K562 (cell line): ENCODE results near the gene RIPPLY3. TPM values are rescaled to one million over a fixed set of nuclear protein-coding genes. Genes with fewer than 3 reads are reported as not detected.

Experiments used
- CBX1 ChIP-seq: sonication (generic); IDR thresholded peaks from 2 replicates; pipeline ENCODE4 v1.6.1; 2016; ENCODE audit warnings: antibody characterized with exemption, low read depth, mild to moderate bottlenecking
- FIP1L1 ChIP-seq: fragments of 200-400 bp; formaldehyde crosslinking; IDR thresholded peaks from 2 replicates; pipeline ENCODE4 v1.6.1; 2018; ENCODE audit warnings: mild to moderate bottlenecking, low read depth, low read length; ENCODE audit not compliant: poor library complexity, severe bottlenecking
- FOSL1 ChIP-seq: fragments of 200-800 bp; sonication (Bioruptor generic); conservative IDR thresholded peaks from 2 replicates; pipeline ENCODE4 v1.6.1; 2016; ENCODE audit warnings: missing genetic modification characterization, missing compliant biosample characterization
- FUS ChIP-seq: fragments of 200-400 bp; formaldehyde crosslinking; optimal IDR thresholded peaks from 2 replicates; pipeline ENCODE3; 2017; ENCODE audit warnings: low read depth, low read length
- GTF2A2 ChIP-seq: IDR thresholded peaks from 2 replicates; pipeline ENCODE4 v1.6.1; 2016; ENCODE audit warnings: mild to moderate bottlenecking, missing genetic modification characterization, missing compliant biosample characterization
- HDAC2 ChIP-seq: fragments of 450-650 bp; IDR thresholded peaks from 2 replicates; pipeline ENCODE4 v1.6.1; 2016; ENCODE audit warnings: mild to moderate bottlenecking
- KAT8 ChIP-seq: fragments of 450-650 bp; IDR thresholded peaks from 2 replicates; pipeline ENCODE4 v1.6.1; 2016; ENCODE audit warnings: low read depth, mild to moderate bottlenecking
- KDM5B ChIP-seq: fragments of 200-600 bp; sonication (generic); IDR thresholded peaks from 2 replicates; pipeline ENCODE4 v1.6.1; 2012; ENCODE audit warnings: low read depth, mild to moderate bottlenecking, moderate library complexity, low read length, control low read depth, inconsistent platforms; ENCODE audit not compliant: insufficient replicate concordance
- KLF16 ChIP-seq: IDR thresholded peaks from 2 replicates; pipeline ENCODE4 v1.6.1; 2016; ENCODE audit warnings: antibody characterized with exemption
- MTA2 ChIP-seq: fragments of 450-650 bp; IDR thresholded peaks from 2 replicates; pipeline ENCODE4 v1.6.1; 2016; ENCODE audit warnings: low read depth
- MYC ChIP-seq, 2 experiments: fragments of 250-450 bp in 1 of 2; sonication (Bioruptor Pico) in 1 of 2; IDR thresholded peaks; 2 replicates each; pipeline versions ENCODE4 v1.5.1 to v1.6.1; 2012 to 2021; ENCODE audit warnings: low read depth in 2 of 2, borderline replicate concordance in 1 of 2, improper control_type of control experiment in 1 of 2, low read length in 1 of 2, mild to moderate bottlenecking in 1 of 2, moderate library complexity in 1 of 2
- PHF21A ChIP-seq: fragments of 450-650 bp; IDR thresholded peaks from 2 replicates; pipeline ENCODE4 v1.6.1; 2017; ENCODE audit warnings: low read depth, borderline replicate concordance
- POLR2H ChIP-seq: IDR thresholded peaks from 2 replicates; pipeline ENCODE4 v1.6.1; 2016; ENCODE audit warnings: missing genetic modification characterization, low read depth, mild to moderate bottlenecking, control low read depth, missing compliant biosample characterization, moderate library complexity
- PTTG1 ChIP-seq: fragments of 450-650 bp; IDR thresholded peaks from 2 replicates; pipeline ENCODE4 v1.6.1; 2016; ENCODE audit warnings: low read depth, mild to moderate bottlenecking, missing genetic modification characterization, missing compliant biosample characterization
- TAF1 ChIP-seq: IDR thresholded peaks from 2 replicates; pipeline ENCODE4 v1.6.1; 2011; ENCODE audit warnings: mild to moderate bottlenecking, low read length, moderate library complexity; ENCODE audit not compliant: insufficient read depth, control insufficient read depth, severe bottlenecking; ENCODE audit errors: extremely low read depth
- THRAP3 ChIP-seq: fragments of 450-650 bp; IDR thresholded peaks from 2 replicates; pipeline ENCODE4 v1.6.1; 2016; ENCODE audit warnings: mild to moderate bottlenecking, inconsistent platforms, borderline replicate concordance
- TRIM25 ChIP-seq: fragments of 450-650 bp; IDR thresholded peaks from 2 replicates; pipeline ENCODE4 v1.7.0; 2016; ENCODE audit warnings: borderline replicate concordance
- ZC3H11A ChIP-seq: IDR thresholded peaks from 2 replicates; pipeline ENCODE4 v1.6.1; 2012; ENCODE audit warnings: low read depth, low read length, improper control_type of control experiment
- ZFPM2 ChIP-seq: fragments of 250-450 bp; sonication (Bioruptor Pico); IDR thresholded peaks from 2 replicates; pipeline ENCODE4 v1.5.1; 2022; ENCODE audit warnings: mild to moderate bottlenecking
- ZNF140 ChIP-seq: fragments of 250-450 bp; sonication (Bioruptor Pico); IDR thresholded peaks from 2 replicates; pipeline ENCODE4 v1.8.0; 2021; ENCODE audit warnings: moderate library complexity, mild to moderate bottlenecking, inconsistent platforms
- ZNF23 ChIP-seq: fragments of 250-450 bp; sonication (Bioruptor Pico); IDR thresholded peaks from 2 replicates; pipeline ENCODE4 v1.4.0; 2020; ENCODE audit warnings: mild to moderate bottlenecking
- polyA plus RNA-seq, 8 experiments: library from polyadenylated mRNA; depleted of rRNA in 4 of 8; stranded (reverse) in 5 of 8; unstranded in 3 of 8; fragments of >200 nt; fragmentation: Nextera tagmentation in 2 of 8; fragmentation: Illumina TruSeq in 1 of 8; extraction: Ambion mirVana in 2 of 8; extraction: Trizol in 1 of 8; gene quantifications; 2 replicates each; pipeline versions ENCODE4 v1.2.1 to v1.2.3, GENCODE V29; 2011 to 2014; ENCODE audit warnings: inconsistent platforms in 1 of 8, missing spikeins in 1 of 8
- total RNA-seq, 7 experiments: library from RNA; depleted of rRNA in 6 of 7; stranded (reverse); fragments of >200 nt in 6 of 7; fragmentation: Illumina TruSeq in 2 of 7; extraction: Trizol in 2 of 7; gene quantifications; 2 replicates each; pipeline versions ENCODE4 v1.2.1 to v1.2.3, GENCODE V29; 2011 to 2021; ENCODE audit warnings: low replicate concordance in 1 of 7
- TF ChIP-seq, protein P1 (sequence below): fragments of 450-650 bp; IDR thresholded peaks from 2 replicates; pipeline ENCODE4 v1.6.1; 2016; ENCODE audit warnings: missing biosample characterization, missing genetic modification characterization
- TF ChIP-seq, protein P2 (sequence below): sonication (generic); IDR thresholded peaks from 2 replicates; pipeline ENCODE4 v1.6.1; 2016
- TF ChIP-seq, protein P3 (sequence below): conservative IDR thresholded peaks from 2 replicates; pipeline ENCODE4 v1.6.1; 2011; ENCODE audit warnings: low read depth, mild to moderate bottlenecking, low read length; ENCODE audit not compliant: control insufficient read depth

Gene RIPPLY3
- total and polyA plus RNA-seq, 9 of the 15 experiments (the other 6 are each of a cell fraction or from before 2014, with no cell fraction given) = not detected

GRCh38 chr21:36976882-36977651 is 29.4 kb upstream of the RIPPLY3 start (continued):
- TF ChIP-seq ZNF140 (CRISPR knock-in tag) = no peak
- no peak for TF ChIP-seq KDM5B
- TF ChIP-seq HDAC2 = peak; percentile 47; the same call in 1 of the 2 replicates
- no peak for TF ChIP-seq ZFPM2
- TF ChIP-seq MTA2 = no peak
- no peak for TF ChIP-seq FOSL1 (tag)
- no peak for TF ChIP-seq GTF2A2
- no peak for TF ChIP-seq THRAP3
- TF ChIP-seq FIP1L1 = no peak
- peak; percentile 22; the same call in 1 of the 2 replicates for TF ChIP-seq PHF21A
- TF ChIP-seq KAT8 = no peak
- no peak for TF ChIP-seq TAF1
- TF ChIP-seq POLR2H (tag) = no peak
- peak; percentile 57; the same call in 1 of the 2 replicates for TF ChIP-seq KLF16
- no peak for TF ChIP-seq TRIM25
- TF ChIP-seq, protein P1, sequence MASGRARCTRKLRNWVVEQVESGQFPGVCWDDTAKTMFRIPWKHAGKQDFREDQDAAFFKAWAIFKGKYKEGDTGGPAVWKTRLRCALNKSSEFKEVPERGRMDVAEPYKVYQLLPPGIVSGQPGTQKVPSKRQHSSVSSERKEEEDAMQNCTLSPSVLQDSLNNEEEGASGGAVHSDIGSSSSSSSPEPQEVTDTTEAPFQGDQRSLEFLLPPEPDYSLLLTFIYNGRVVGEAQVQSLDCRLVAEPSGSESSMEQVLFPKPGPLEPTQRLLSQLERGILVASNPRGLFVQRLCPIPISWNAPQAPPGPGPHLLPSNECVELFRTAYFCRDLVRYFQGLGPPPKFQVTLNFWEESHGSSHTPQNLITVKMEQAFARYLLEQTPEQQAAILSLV (tag) = peak; percentile 72
- TF ChIP-seq, protein P2, sequence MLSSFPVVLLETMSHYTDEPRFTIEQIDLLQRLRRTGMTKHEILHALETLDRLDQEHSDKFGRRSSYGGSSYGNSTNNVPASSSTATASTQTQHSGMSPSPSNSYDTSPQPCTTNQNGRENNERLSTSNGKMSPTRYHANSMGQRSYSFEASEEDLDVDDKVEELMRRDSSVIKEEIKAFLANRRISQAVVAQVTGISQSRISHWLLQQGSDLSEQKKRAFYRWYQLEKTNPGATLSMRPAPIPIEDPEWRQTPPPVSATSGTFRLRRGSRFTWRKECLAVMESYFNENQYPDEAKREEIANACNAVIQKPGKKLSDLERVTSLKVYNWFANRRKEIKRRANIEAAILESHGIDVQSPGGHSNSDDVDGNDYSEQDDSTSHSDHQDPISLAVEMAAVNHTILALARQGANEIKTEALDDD = peak; percentile 57; the same call in 1 of the 2 replicates
- no peak for TF ChIP-seq MYC (IDR thresholded peaks at IDR 0.05; ENCODE audit: low read depth, low read length)
- no peak for TF ChIP-seq MYC (CRISPR knock-in tag; IDR thresholded peaks at IDR 0.05; ENCODE audit: borderline replicate concordance, low read depth)
- TF ChIP-seq FUS = no peak
- no peak for TF ChIP-seq ZC3H11A
- TF ChIP-seq CBX1 = no peak
- TF ChIP-seq, protein P3, sequence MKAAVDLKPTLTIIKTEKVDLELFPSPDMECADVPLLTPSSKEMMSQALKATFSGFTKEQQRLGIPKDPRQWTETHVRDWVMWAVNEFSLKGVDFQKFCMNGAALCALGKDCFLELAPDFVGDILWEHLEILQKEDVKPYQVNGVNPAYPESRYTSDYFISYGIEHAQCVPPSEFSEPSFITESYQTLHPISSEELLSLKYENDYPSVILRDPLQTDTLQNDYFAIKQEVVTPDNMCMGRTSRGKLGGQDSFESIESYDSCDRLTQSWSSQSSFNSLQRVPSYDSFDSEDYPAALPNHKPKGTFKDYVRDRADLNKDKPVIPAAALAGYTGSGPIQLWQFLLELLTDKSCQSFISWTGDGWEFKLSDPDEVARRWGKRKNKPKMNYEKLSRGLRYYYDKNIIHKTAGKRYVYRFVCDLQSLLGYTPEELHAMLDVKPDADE = no peak
- no peak for TF ChIP-seq ZNF23 (CRISPR knock-in tag)
- no peak for TF ChIP-seq PTTG1 (tag)
